Uterus (tissue), 4 donors: Measurements from ENCODE around the gene DAB2IP. TPM values are rescaled to one million over a fixed set of nuclear protein-coding genes. Genes with fewer than 3 reads are reported as not detected.
"Not testable (repeated sequence)": the region's sequence is repeated elsewhere in the genome, so short reads cannot be mapped to it uniquely, and the experiment has no call there.

Source experiments
- DNase-seq, 2 donors: peaks; one replicate each; pipeline ENCODE4 v3.0.0-alpha.2; 2019 to 2020
- H3K27ac ChIP-seq, 2 donors: fragments of 200-600 bp; sonication (generic); 1 replicate in 1 of 2; 2 replicates in 1 of 2; pipeline ENCODE4 v1.5.1; 2016 to 2018
- H3K27me3 ChIP-seq, 2 donors: fragments of 200-600 bp; sonication (generic); one replicate each; pipeline ENCODE4 v1.5.1; 2018 to 2019; ENCODE audit warnings: control low read depth in 1 of 2
- H3K36me3 ChIP-seq, 2 donors: fragments of 200-600 bp; sonication (generic); one replicate each; pipeline ENCODE4 v1.5.1; 2019; ENCODE audit warnings: control low read depth in 1 of 2
- H3K4me1 ChIP-seq, 2 donors: fragments of 200-600 bp; sonication (generic); one replicate each; pipeline ENCODE4 v1.5.1; 2018 to 2019; ENCODE audit warnings: control low read depth in 1 of 2
- H3K4me3 ChIP-seq, 2 donors: fragments of 200-600 bp; sonication (generic); 1 replicate in 1 of 2; 2 replicates in 1 of 2; pipeline ENCODE4 v1.5.1; 2018 to 2019; ENCODE audit warnings: mild to moderate bottlenecking in 1 of 2
- H3K9me3 ChIP-seq, 2 donors: fragments of 200-600 bp; sonication (generic); one replicate each; pipeline ENCODE4 v1.5.1; 2019; ENCODE audit warnings: control low read depth in 1 of 2
- POLR2A ChIP-seq, 2 donors: fragments of 450-650 bp; IDR thresholded peaks; one replicate each; pipeline ENCODE4 v1.6.1; 2016; ENCODE audit warnings: antibody characterized with exemption in 2 of 2, mild to moderate bottlenecking in 1 of 2, moderate library complexity in 1 of 2
- intact Hi-C: fragments of 100-400 bp; cut with DNase I; formaldehyde crosslinking; loops from one replicate; pipeline ENCODE4 v1.15.1; 2023; ENCODE audit warnings: low total_unique reads
- total RNA-seq, 4 donors: library from RNA; depleted of rRNA in 3 of 4; stranded (reverse); fragments of >200 nt in 3 of 4; gene quantifications; one replicate each; pipeline versions ENCODE4 v1.1.0 to v1.2.4, GENCODE V29; 2014 to 2023
- TF ChIP-seq, protein P1 (sequence below), 4 experiments: fragments of 200-600 bp in 2 of 4; fragments of 450-650 bp in 2 of 4; sonication (generic) in 2 of 4; IDR thresholded peaks; one replicate each; pipeline ENCODE4 v1.5.1; 2016 to 2019; ENCODE audit warnings: antibody characterized with exemption in 4 of 4, mild to moderate bottlenecking in 2 of 4, moderate library complexity in 1 of 4
- donor health status: DM: yes; HTN: yes; CAD: no.

DAB2IP gene
- total RNA-seq, 4 donors from 2014 or later, result 22.0 to 139 (median 31.6) TPM

DNA sequence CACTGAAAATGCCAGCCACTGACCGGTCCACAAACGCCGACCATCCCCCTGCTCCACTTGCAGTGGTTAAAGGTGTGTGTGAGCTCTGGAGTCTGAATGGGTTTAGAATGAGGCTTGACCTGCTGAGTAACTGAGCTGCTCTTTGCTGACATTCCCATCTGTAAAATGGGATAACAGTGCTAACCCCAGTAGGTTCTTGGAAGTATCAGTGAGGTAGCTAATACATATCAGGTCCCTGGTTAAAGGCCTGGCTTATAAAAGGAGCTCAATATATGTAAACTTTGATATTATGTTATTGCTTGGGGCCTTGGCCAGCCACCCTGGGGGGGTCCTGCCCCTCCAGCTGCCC lies 31.1 kb upstream of the DAB2IP start:
- Histone ChIP-seq H3K4me1 (peaks cover 0 to 3% of the 10 kb centered on the region in 2 donors), H3K4me3 (no peak overlapping the region), H3K36me3 (no peaks in the 10 kb centered on the region), H3K27ac (peak overlapping the region; percentile 18 to 26), H3K27me3 (no peaks in the 10 kb centered on the region), H3K9me3 (no peaks in the 10 kb centered on the region)
- intact Hi-C loops, result no loop called here
- no peak for DNase-seq
- TF ChIP-seq, protein P1, sequence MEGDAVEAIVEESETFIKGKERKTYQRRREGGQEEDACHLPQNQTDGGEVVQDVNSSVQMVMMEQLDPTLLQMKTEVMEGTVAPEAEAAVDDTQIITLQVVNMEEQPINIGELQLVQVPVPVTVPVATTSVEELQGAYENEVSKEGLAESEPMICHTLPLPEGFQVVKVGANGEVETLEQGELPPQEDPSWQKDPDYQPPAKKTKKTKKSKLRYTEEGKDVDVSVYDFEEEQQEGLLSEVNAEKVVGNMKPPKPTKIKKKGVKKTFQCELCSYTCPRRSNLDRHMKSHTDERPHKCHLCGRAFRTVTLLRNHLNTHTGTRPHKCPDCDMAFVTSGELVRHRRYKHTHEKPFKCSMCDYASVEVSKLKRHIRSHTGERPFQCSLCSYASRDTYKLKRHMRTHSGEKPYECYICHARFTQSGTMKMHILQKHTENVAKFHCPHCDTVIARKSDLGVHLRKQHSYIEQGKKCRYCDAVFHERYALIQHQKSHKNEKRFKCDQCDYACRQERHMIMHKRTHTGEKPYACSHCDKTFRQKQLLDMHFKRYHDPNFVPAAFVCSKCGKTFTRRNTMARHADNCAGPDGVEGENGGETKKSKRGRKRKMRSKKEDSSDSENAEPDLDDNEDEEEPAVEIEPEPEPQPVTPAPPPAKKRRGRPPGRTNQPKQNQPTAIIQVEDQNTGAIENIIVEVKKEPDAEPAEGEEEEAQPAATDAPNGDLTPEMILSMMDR (IDR thresholded peaks at IDR 0.05), result no peak
- no peak for TF ChIP-seq POLR2A (IDR thresholded peaks at IDR 0.05)

DNA sequence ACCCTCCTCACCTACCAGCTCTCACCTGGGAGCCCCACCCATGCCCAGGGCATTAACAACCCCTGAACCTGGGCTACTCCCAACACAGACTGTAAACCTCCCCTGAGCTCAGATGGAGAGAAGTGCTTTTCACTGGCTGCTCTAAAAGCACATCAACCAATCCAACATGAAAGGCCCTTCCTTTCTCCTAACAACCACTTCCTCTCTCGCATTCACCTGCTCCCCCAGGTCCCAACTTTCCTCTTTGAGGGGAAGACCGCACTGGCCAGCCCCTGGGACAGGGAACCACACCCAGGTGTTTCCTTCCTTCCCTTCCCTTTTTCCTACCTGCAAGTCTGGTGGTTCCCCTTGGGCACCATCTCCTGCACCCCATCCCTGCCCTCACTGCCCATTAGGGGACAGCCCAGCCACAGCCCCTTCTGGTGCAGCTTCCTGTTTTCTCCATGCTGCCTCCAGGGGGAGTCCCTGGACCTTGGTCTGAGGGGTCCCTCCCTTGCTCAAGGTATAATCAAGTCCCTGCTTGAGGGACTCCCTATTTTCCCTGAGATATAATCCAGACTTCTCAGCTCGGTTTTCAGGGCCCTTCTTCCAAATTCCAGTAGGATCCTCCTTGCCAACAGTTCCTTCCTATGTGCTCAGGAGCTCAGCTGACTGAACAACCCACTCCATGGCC lies 30.5 kb upstream of the DAB2IP start:
- no peaks in the 10 kb centered on the region for H3K36me3 ChIP-seq
- H3K4me3 ChIP-seq, result no peak overlapping the region
- intact Hi-C loops, result no loop called here
- peak overlapping the region; percentile 18 to 57 for H3K27ac ChIP-seq
- peaks cover 0 to 3% of the 10 kb centered on the region in 2 donors for H3K4me1 ChIP-seq
- no peak for TF ChIP-seq POLR2A (IDR thresholded peaks at IDR 0.05)
- TF ChIP-seq, protein P1 (IDR thresholded peaks at IDR 0.05), result peak; percentile 17 to 50 (median 38)
- no peak for DNase-seq
- no peaks in the 10 kb centered on the region for H3K27me3 ChIP-seq
- H3K9me3 ChIP-seq, result no peaks in the 10 kb centered on the region

DNA sequence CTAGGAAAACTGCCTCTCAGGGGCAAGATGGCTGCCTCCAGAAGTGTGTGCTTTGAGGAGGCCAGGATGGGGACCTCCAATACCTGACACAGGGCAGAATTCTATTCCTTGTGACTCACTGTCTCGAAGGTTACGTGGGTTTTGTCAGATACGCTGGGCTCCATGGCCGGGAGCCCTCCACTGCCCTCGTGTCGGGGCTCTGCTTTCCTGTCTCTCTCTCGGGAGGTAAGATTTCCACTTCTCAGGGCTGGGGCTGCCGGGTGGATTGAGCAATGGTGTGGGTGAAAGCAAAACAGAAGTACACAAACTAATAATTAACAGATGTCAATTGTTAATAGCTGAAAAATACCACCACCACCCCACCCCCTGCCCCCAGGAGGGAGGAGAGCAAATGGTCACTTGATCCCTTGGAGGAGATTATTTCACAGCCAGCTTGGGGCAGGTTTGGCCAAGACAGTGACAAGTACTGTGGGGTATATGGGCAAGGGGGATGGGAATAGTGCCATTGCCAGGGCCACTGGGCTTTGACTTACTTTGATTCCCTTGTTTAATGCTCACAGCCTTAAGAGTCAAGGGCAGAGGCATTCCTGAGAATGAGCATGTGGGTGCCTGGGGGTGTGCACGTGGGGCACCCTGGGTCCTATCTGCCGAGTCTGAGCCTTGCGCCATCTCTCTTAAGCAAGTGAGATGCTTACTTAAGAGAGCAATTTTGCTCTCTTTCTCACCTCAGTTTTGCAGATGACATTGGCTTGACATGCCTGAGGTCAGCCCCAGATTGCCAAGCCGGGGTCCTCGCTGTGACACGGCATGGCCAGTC lies 28.8 kb upstream of the DAB2IP start:
- DNase-seq, result no peak
- TF ChIP-seq POLR2A (IDR thresholded peaks at IDR 0.05), result no peak
- TF ChIP-seq, protein P1 (IDR thresholded peaks at IDR 0.05), result no peak
- H3K4me1 ChIP-seq, result peaks cover 0 to 3% of the 10 kb centered on the region in 2 donors

DNA sequence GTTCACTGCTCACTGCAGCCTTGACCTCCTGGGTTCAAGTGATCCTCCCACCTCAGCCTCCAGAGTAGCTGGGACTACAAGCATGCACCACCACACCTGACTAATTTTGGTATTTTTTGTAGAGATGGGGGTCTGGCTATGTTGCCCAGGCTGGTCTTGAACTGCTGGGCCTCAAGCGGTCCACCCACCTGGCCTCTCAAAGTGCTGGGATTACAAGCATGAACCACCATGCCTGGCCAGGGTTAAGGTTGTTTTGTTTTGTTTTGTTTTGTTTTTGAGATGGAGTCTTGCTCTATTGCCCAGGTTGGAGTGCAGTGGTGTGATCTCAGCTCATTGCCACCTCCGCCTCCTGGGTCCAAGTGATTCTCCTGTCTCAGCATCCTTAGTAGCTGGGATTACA lies 28.0 kb upstream of the DAB2IP start:
- H3K4me1 ChIP-seq, H3K36me3 ChIP-seq, H3K9me3 ChIP-seq, DNase-seq, H3K27me3 ChIP-seq, H3K27ac ChIP-seq, intact Hi-C loops, H3K4me3 ChIP-seq: not testable (repeated sequence)

More for the DNA sequence above, 28.8 kb upstream of the DAB2IP start:
- Histone ChIP-seq H3K36me3 (no peaks in the 10 kb centered on the region), H3K9me3 (no peaks in the 10 kb centered on the region), H3K4me3 (no peak overlapping the region), H3K27ac (peak overlapping the region; percentile 41 to 42), H3K27me3 (no peaks in the 10 kb centered on the region)
- intact Hi-C loops, result no loop called here

DNA sequence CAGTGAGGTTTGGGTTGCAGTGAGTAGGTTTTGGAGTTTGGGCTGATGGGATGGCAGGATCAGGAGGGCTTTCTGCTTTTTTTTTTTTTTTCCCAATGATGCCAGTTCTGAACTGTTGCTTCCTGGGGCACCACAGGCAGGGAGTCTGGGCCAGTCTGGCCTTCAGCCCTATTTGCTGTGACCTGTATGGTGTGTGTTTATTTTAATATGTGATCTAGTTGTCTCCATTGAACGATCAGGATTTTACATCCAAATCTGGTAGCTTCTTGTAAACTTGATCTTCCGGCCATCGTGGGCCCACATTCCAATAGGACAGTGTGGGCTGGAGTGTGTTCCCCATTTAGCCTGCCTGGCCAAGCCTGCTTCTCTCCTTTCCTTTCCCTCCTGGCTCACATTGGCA lies 25.8 kb upstream of the DAB2IP start:
- TF ChIP-seq, protein P1 (IDR thresholded peaks at IDR 0.05), result no peak
- no peak for TF ChIP-seq POLR2A (IDR thresholded peaks at IDR 0.05)
- intact Hi-C loops, result no loop called here
- Histone ChIP-seq H3K9me3 (no peaks in the 10 kb centered on the region), H3K4me1 (peaks cover 0 to 3% of the 10 kb centered on the region in 2 donors), H3K27ac (no peak overlapping the region), H3K4me3 (no peak overlapping the region), H3K36me3 (no peaks in the 10 kb centered on the region), H3K27me3 (no peaks in the 10 kb centered on the region)
- DNase-seq, result no peak
